Uterus (tissue), 2 donors: ENCODE results near the gene CCDC201.

Source experiments
- CTCF ChIP-seq, 4 experiments: fragments of 200-600 bp in 2 of 4; fragments of 450-650 bp in 2 of 4; sonication (generic) in 2 of 4; IDR thresholded peaks; one replicate each; pipeline ENCODE4 v1.5.1; 2016 to 2019; ENCODE audit warnings: antibody characterized with exemption in 4 of 4, mild to moderate bottlenecking in 2 of 4, moderate library complexity in 1 of 4
- POLR2A ChIP-seq, 2 donors: fragments of 450-650 bp; IDR thresholded peaks; one replicate each; pipeline ENCODE4 v1.6.1; 2016; ENCODE audit warnings: antibody characterized with exemption in 2 of 2, mild to moderate bottlenecking in 1 of 2, moderate library complexity in 1 of 2

GRCh38 chr7:45872116-45873034 lies 507 bp downstream of the CCDC201 start:
- no peak for TF ChIP-seq CTCF (IDR thresholded peaks at IDR 0.05)
- TF ChIP-seq POLR2A (IDR thresholded peaks at IDR 0.05), result no peak
